Suprapubic skin (tissue), 4 donors: ENCODE data around the gene CCDC73. TPM values are rescaled to one million over a fixed set of nuclear protein-coding genes. Genes with fewer than 3 reads are reported as not detected.

Source experiments
- DNase-seq, 2 donors: peaks; one replicate each; pipeline ENCODE4 v3.0.0-alpha.2; 2019; ENCODE audit warnings: low spot score in 2 of 2
- H3K27ac ChIP-seq: fragments of 200-600 bp; sonication (generic); one replicate; pipeline ENCODE4 v1.5.1; 2019
- H3K27me3 ChIP-seq: fragments of 200-600 bp; sonication (generic); one replicate; pipeline ENCODE4 v1.5.1; 2019
- H3K36me3 ChIP-seq: fragments of 200-600 bp; sonication (generic); one replicate; pipeline ENCODE4 v1.5.1; 2019
- H3K4me1 ChIP-seq: fragments of 200-600 bp; sonication (generic); one replicate; pipeline ENCODE4 v1.5.1; 2019
- H3K4me3 ChIP-seq: fragments of 200-600 bp; sonication (generic); one replicate; pipeline ENCODE4 v1.5.1; 2019; ENCODE audit warnings: mild to moderate bottlenecking
- H3K9me3 ChIP-seq: fragments of 200-600 bp; sonication (generic); one replicate; pipeline ENCODE4 v1.5.1; 2019
- EP300 ChIP-seq: sonication (generic); formaldehyde crosslinking; IDR thresholded peaks from one replicate; pipeline ENCODE4 v1.6.1; 2017; ENCODE audit warnings: antibody characterized with exemption
- POLR2A ChIP-seq, 2 donors: fragments of 450-650 bp; IDR thresholded peaks; one replicate each; pipeline ENCODE4 v1.6.1; 2017; ENCODE audit warnings: antibody characterized with exemption in 2 of 2, mild to moderate bottlenecking in 2 of 2, moderate library complexity in 2 of 2
- POLR2AphosphoS5 ChIP-seq, 3 donors: sonication (generic); formaldehyde crosslinking; IDR thresholded peaks; one replicate each; pipeline ENCODE4 v1.6.1; 2017; ENCODE audit warnings: antibody characterized with exemption in 3 of 3
- WGBS: methylation state at CpG from one replicate; pipeline ENCODE4 v1.1.5; 2018; 5-methylcytosine and 5-hydroxymethylcytosine counted together
- total RNA-seq, 4 donors: library from RNA; depleted of rRNA; stranded (reverse); fragments of >200 nt; gene quantifications; one replicate each; pipeline ENCODE4 v1.1.0, GENCODE V29; 2016
- TF ChIP-seq, protein P1 (sequence below), 2 donors: fragments of 200-600 bp in 1 of 2; fragments of 450-650 bp in 1 of 2; sonication (generic) in 1 of 2; IDR thresholded peaks; one replicate each; pipeline ENCODE4 v1.5.1; 2016 to 2019; ENCODE audit warnings: antibody characterized with exemption in 2 of 2, mild to moderate bottlenecking in 1 of 2, moderate library complexity in 1 of 2

Gene CCDC73
- total RNA-seq, 4 donors from 2014 or later: not detected

DNA sequence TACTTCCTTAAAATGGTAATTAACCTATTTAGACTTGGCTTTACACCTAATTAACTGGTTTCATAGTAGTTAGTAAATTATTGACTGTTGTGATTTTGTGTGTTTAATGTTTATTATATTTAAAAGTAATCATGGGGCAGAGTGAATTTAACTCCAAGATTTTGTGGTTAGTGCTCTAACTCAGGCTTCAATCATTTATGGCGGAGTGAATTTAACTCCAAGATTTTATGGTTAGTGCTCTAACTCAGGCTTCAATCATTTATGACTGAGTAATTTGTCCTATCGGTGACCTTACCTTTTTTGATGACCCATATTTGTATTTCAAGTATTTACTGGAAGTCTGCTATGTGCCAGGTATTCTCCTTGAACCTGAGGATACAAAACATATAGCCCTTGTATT lies 42.5 kb upstream of the CCDC73 start:
- WGBS: 82% methylated on average over 2 of the region's 2 CpGs
- Histone ChIP-seq H3K4me3 (no peak overlapping the region), H3K36me3 (no peaks in the 10 kb centered on the region), H3K27me3 (no peaks in the 10 kb centered on the region), H3K4me1 (peaks cover 4% of the 10 kb centered on the region), H3K9me3 (no peaks in the 10 kb centered on the region), H3K27ac (no peak overlapping the region)
- DNase-seq: no peak
- TF ChIP-seq POLR2A (IDR thresholded peaks at IDR 0.05): no peak
- TF ChIP-seq, protein P1, sequence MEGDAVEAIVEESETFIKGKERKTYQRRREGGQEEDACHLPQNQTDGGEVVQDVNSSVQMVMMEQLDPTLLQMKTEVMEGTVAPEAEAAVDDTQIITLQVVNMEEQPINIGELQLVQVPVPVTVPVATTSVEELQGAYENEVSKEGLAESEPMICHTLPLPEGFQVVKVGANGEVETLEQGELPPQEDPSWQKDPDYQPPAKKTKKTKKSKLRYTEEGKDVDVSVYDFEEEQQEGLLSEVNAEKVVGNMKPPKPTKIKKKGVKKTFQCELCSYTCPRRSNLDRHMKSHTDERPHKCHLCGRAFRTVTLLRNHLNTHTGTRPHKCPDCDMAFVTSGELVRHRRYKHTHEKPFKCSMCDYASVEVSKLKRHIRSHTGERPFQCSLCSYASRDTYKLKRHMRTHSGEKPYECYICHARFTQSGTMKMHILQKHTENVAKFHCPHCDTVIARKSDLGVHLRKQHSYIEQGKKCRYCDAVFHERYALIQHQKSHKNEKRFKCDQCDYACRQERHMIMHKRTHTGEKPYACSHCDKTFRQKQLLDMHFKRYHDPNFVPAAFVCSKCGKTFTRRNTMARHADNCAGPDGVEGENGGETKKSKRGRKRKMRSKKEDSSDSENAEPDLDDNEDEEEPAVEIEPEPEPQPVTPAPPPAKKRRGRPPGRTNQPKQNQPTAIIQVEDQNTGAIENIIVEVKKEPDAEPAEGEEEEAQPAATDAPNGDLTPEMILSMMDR (IDR thresholded peaks at IDR 0.05): no peak
- no peak for TF ChIP-seq EP300

DNA sequence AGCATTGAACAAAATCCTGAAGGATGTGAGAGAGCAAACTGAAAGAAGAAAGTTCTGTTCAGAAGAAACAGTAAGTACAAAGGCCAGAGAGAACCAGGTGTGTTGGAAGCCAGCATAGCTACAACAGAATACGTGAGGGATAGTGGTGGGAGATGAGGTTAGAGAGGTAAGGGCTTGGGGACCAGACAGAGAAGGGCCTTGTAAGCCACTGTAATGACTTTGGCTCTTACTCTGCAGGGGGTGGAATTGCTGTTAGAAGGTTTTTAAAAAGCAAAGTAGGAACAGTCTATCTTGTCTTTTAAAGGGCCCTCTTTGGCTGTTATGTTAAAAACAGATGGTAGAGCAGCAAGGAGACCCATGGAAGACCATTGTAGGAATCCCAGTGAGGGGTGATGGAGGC lies 39.5 kb upstream of the CCDC73 start:
- no peaks in the 10 kb centered on the region for H3K36me3 ChIP-seq

DNA sequence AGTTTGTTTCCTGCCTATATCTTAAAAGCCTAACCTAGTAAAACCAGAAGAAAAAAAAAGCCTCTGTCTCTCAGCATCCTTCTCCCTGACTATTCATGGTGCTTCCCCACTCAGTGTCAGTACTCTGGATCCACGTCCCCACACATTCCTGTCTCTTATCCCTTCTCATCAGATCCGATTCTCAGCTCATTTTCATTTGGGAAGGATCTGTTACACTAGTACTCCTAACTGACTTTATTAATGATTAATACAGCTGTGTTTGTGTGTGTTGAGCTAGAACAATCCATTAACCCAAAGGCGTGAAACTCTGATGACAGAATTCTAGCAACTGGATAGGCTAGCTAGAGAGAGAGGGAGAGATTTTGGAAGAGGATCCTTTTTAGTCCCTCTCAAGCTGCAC lies 36.8 kb upstream of the CCDC73 start:
- H3K27ac ChIP-seq: no peak overlapping the region
- H3K36me3 ChIP-seq: no peaks in the 10 kb centered on the region
- DNase-seq: no peak
- no peaks in the 10 kb centered on the region for H3K27me3 ChIP-seq
- H3K4me1 ChIP-seq: peaks cover 20% of the 10 kb centered on the region
- 67% methylated on average over 3 of the region's 3 CpGs for WGBS
- H3K9me3 ChIP-seq: no peaks in the 10 kb centered on the region
- peak overlapping the region; percentile 64 for H3K4me3 ChIP-seq
- TF ChIP-seq POLR2AphosphoS5 (IDR thresholded peaks at IDR 0.05): no peak

More for the DNA sequence above, 39.5 kb upstream of the CCDC73 start:
- no peak for TF ChIP-seq POLR2AphosphoS5 (IDR thresholded peaks at IDR 0.05)
- TF ChIP-seq EP300: no peak
- no peak for TF ChIP-seq POLR2A (IDR thresholded peaks at IDR 0.05)
- TF ChIP-seq, protein P1 (IDR thresholded peaks at IDR 0.05): no peak
- Histone ChIP-seq H3K4me3 (no peak overlapping the region), H3K9me3 (no peaks in the 10 kb centered on the region), H3K4me1 (peaks cover 23% of the 10 kb centered on the region), H3K27ac (no peak overlapping the region), H3K27me3 (no peaks in the 10 kb centered on the region)
- 89% methylated on average over 1 of the region's 1 CpG for WGBS
- DNase-seq: no peak

DNA sequence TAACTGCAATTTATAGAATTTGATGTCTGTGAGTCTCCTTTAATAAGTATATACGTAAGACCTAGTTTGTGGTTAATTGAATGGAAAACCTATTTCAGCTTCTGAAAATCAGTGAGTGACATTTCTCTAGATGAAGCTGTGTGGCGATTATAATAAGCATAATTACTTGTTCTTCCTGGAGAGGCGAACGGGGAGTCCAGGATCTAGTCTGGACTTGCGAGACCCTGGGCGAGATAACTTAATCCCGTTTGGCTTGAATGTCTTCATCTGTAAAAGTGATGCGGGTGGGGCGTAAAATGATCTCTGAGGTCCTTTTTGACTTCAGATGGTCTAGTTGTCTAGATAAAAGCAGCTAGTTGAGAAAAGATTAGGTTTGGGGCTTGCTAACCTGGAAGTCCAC lies 36.3 kb upstream of the CCDC73 start:
- Histone ChIP-seq H3K4me1 (peaks cover 20% of the 10 kb centered on the region), H3K9me3 (no peaks in the 10 kb centered on the region), H3K4me3 (peak overlapping the region; percentile 64), H3K36me3 (no peaks in the 10 kb centered on the region), H3K27ac (peak overlapping the region; percentile 83), H3K27me3 (no peaks in the 10 kb centered on the region)
- no peak for DNase-seq
- 51% methylated on average over 9 of the region's 9 CpGs for WGBS
- TF ChIP-seq EP300: no peak
- TF ChIP-seq POLR2A (IDR thresholded peaks at IDR 0.05): no peak
- TF ChIP-seq POLR2AphosphoS5 (IDR thresholded peaks at IDR 0.05): no peak
- TF ChIP-seq, protein P1 (IDR thresholded peaks at IDR 0.05): no peak

DNA sequence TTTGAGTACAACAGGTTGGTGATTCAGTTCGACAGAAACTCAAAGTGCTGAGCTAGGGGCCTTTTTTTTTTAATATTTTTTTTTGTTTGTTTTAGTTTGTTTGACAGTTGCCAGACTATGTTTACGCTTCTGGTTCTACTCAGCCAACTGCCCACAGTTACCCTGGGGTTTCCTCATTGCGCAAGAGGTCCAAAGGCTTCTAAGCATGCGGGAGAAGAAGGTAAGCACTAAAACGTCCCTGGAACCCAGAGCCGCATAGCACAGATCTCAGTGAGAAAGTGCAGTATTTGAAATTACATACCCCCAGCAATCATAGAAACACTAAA lies 35.9 kb upstream of the CCDC73 start:
- Histone ChIP-seq H3K36me3 (no peaks in the 10 kb centered on the region), H3K27ac (peak overlapping the region; percentile 83), H3K27me3 (no peaks in the 10 kb centered on the region), H3K4me3 (peak overlapping the region; percentile 64), H3K4me1 (peaks cover 20% of the 10 kb centered on the region), H3K9me3 (no peaks in the 10 kb centered on the region)
- TF ChIP-seq POLR2AphosphoS5 (IDR thresholded peaks at IDR 0.05) (no peak), EP300 (no peak), POLR2A (IDR thresholded peaks at IDR 0.05) (no peak)
- TF ChIP-seq, protein P1 (IDR thresholded peaks at IDR 0.05): no peak
- DNase-seq: no peak
- WGBS: 24% methylated on average over 6 of the region's 6 CpGs

DNA sequence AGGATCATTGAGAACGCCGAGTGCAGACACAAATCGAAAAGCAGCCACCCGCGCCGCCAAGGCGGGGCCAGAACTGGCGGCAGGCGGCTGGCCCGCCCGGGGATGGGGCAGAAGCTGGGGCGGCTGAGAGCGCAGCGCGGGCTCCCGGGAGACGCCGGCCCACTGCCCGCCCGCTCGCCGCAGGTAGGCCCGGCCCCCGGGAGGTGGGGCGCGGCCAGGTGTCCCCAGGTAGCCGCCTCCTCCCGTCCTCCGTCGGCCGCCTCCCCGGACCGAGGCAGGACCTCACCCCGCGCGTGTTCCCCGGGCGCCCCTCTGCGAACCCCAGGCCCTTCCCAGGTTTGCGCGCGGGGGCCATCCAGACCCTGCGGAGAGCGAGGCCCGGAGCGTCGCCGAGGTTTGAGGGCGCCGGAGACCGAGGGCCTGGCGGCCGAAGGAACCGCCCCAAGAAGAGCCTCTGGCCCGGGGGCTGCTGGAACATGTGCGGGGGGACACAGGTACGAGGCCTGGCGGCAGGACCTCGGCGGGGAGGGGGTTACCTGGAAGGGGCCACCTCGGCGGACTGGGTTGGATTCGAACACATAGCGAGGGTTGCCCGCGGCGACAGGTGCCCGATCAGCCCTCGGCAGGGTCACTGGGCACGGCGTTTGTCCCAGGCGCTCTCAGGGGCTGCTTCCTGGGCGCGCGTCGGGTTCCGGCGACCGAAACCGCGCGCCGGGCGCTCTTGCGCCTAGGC lies 35.4 kb upstream of the CCDC73 start, which contains the start of gene PRRG4:
Gene PRRG4 (plus strand): TSS at position 248 of the 733 bp plus-strand sequence. CDS start 603 bp downstream, outside the sequence.
- DNase-seq: peak in 1 of 2 donors; percentile 68
- Histone ChIP-seq H3K4me1 (peaks cover 20% of the 10 kb centered on the region), H3K27ac (peak within 1 kb of the TSS; percentile 83), H3K9me3 (no peaks in the 10 kb centered on the region), H3K36me3 (no peaks in the 10 kb centered on the region), H3K27me3 (no peaks in the 10 kb centered on the region), H3K4me3 (peak within 1 kb of the TSS; percentile 64)
- TF ChIP-seq EP300 (no peak), POLR2AphosphoS5 (IDR thresholded peaks at IDR 0.05) (no peak), POLR2A (IDR thresholded peaks at IDR 0.05) (peak in 1 of 2 donors; percentile 20)
- WGBS: 3% methylated on average over 28 of the region's 85 CpGs
